Esophagus muscularis mucosa (tissue), 4 donors: ENCODE measurements around the gene ZDHHC8. TPM values are rescaled to one million over a fixed set of nuclear protein-coding genes. Genes with fewer than 3 reads are reported as not detected.

Experiments used
- DNase-seq: peaks from one replicate; pipeline ENCODE4 v3.0.0-alpha.2; 2017; ENCODE audit errors: extremely low spot score
- H3K27ac ChIP-seq, 4 donors: fragments of 200-600 bp; sonication (generic); replicated peaks in 1 of 4; 1 replicate in 3 of 4; 2 replicates in 1 of 4; pipeline ENCODE4 v1.5.1; 2016 to 2019; ENCODE audit warnings: mild to moderate bottlenecking in 1 of 4
- H3K27me3 ChIP-seq, 4 donors: fragments of 200-600 bp; sonication (generic); one replicate each; pipeline versions ENCODE4 v1.5.1 to v1.6.0; 2016 to 2019
- H3K36me3 ChIP-seq, 4 donors: fragments of 200-600 bp; sonication (generic); one replicate each; pipeline ENCODE4 v1.5.1; 2016 to 2019
- H3K4me1 ChIP-seq, 4 donors: fragments of 200-600 bp; sonication (generic); one replicate each; pipeline ENCODE4 v1.5.1; 2016 to 2019
- H3K4me3 ChIP-seq, 4 donors: fragments of 200-600 bp; sonication (generic); 1 replicate in 2 of 4; 2 replicates in 2 of 4; pipeline ENCODE4 v1.5.1; 2016 to 2019; ENCODE audit warnings: mild to moderate bottlenecking in 4 of 4, moderate library complexity in 1 of 4
- H3K9me3 ChIP-seq, 4 donors: fragments of 200-600 bp; sonication (generic); 1 replicate in 3 of 4; 2 replicates in 1 of 4; pipeline ENCODE4 v1.5.1; 2016 to 2019
- CTCF ChIP-seq, 3 experiments: fragments of 200-600 bp in 2 of 3; fragments of 450-650 bp in 1 of 3; sonication (generic) in 2 of 3; IDR thresholded peaks; one replicate each; pipeline ENCODE4 v1.5.1; 2017 to 2019; ENCODE audit warnings: antibody characterized with exemption in 3 of 3, mild to moderate bottlenecking in 2 of 3, moderate library complexity in 1 of 3
- EP300 ChIP-seq: sonication (generic); formaldehyde crosslinking; IDR thresholded peaks from one replicate; pipeline ENCODE4 v1.6.1; 2017; ENCODE audit warnings: antibody characterized with exemption
- POLR2A ChIP-seq: fragments of 450-650 bp; IDR thresholded peaks from one replicate; pipeline ENCODE4 v1.6.1; 2017; ENCODE audit warnings: antibody characterized with exemption, moderate library complexity, mild to moderate bottlenecking, low read depth
- POLR2AphosphoS5 ChIP-seq, 2 donors: sonication (generic); formaldehyde crosslinking; IDR thresholded peaks; one replicate each; pipeline ENCODE4 v1.6.1; 2017; ENCODE audit warnings: antibody characterized with exemption in 2 of 2
- WGBS: methylation state at CpG from one replicate; pipeline ENCODE4 v1.1.5; 2018; 5-methylcytosine and 5-hydroxymethylcytosine counted together
- intact Hi-C: fragments of 100-400 bp; cut with DNase I; formaldehyde crosslinking; loops from one replicate; pipeline ENCODE4 v1.15.1; 2023
- total RNA-seq, 4 donors: library from RNA; depleted of rRNA; stranded (reverse); fragments of >200 nt; gene quantifications; one replicate each; pipeline versions ENCODE4 v1.1.0 to v1.2.1, GENCODE V29; 2016

The ZDHHC8 gene
- total RNA-seq, 4 donors from 2014 or later, result 11.8 to 33.2 (median 23.8) TPM

DNA sequence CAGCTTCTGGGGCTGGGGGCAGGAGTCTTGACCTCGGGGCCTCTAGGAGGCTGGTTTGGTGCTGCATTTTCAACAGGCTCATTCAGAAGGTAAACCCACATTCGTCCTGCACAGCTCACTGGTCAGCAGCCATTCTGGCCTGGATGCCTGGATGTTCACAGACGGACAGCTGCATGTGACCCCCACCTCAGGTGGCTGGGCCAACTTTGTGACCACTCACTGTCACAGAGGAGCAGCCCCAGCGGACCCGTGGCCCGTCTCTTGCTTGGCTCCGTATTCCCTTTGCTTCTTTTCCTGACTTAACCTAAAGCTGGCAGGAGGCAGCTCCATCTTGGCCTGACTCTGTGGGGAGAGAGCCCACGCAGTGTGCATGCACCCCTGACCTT is 43.3 kb upstream of the ZDHHC8 start:
- intact Hi-C loops, result no loop called here
- TF ChIP-seq EP300, result no peak
- TF ChIP-seq CTCF (IDR thresholded peaks at IDR 0.05), result no peak
- TF ChIP-seq POLR2A, result no peak
- TF ChIP-seq POLR2AphosphoS5 (IDR thresholded peaks at IDR 0.05), result no peak
- H3K27ac ChIP-seq, result no peak overlapping the region
- H3K4me3 ChIP-seq, result no peak overlapping the region
- peaks cover 73 to 78% (median 77%) of the 10 kb centered on the region in 4 donors for H3K36me3 ChIP-seq
- no peak for DNase-seq
- H3K9me3 ChIP-seq, result no peaks in the 10 kb centered on the region
- no peaks in the 10 kb centered on the region for H3K27me3 ChIP-seq
- peaks cover 19 to 25% (median 20%) of the 10 kb centered on the region in 4 donors for H3K4me1 ChIP-seq
- 76% methylated on average over 3 of the region's 8 CpGs for WGBS

- H3K36me3 ChIP-seq, result peaks cover 84 to 90% (median 89%) of the 10 kb centered on the region in 4 donors
- H3K4me3 ChIP-seq, result no peak overlapping the region
- peaks cover 8 to 15% (median 12%) of the 10 kb centered on the region in 4 donors for H3K4me1 ChIP-seq
- H3K9me3 ChIP-seq, result no peaks in the 10 kb centered on the region
- TF ChIP-seq EP300, result no peak
- TF ChIP-seq POLR2AphosphoS5 (IDR thresholded peaks at IDR 0.05), result no peak
- TF ChIP-seq POLR2A, result no peak
- TF ChIP-seq CTCF (IDR thresholded peaks at IDR 0.05), result no peak
- intact Hi-C loops, result no loop called here
- H3K27ac ChIP-seq, result no peak overlapping the region
- WGBS, result 88% methylated on average over 17 of the region's 17 CpGs
- DNase-seq, result no peak
- no peaks in the 10 kb centered on the region for H3K27me3 ChIP-seq
These were observed 42.2 kb upstream of the ZDHHC8 start for GRCh38 chr22:20089226-20089976.

DNA sequence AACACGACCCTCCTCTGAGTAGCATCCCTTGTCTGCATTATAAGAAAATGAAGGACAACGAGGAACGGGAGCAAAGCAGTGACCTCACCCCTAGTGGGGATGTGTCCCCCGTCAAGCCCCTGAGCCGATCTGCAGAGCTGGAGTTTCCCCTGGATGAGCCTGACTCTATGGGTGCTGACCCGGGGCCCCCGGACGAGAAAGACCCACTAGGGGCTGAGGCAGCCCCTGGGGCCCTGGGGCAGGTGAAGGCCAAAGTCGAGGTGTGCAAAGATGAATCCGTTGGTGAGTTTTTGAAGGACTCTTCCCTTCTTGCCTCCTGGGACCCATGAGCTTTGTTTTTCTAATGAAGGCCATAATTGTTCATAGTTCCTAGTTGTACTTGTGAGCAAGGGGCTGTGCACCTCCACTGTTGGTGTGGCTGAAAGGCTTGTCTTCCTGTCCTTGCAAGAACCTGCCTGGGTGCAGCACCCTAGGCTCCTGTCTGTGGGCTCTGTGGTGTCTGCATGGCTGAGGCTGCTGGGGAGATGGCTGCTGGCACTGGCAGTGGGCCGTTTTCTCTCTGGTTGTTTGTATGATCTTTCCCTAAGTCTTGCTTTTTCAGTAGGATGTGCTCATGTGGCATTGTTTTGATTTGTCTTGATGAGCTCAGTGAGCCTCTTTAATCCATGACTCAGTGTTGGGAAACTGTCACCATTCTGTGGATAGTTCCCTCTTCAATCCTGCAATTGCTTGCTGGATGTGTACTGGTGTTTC is 41.5 kb upstream of the ZDHHC8 start:
- Histone ChIP-seq H3K4me3 (no peak overlapping the region), H3K4me1 (peaks cover under 1 to 8% (median 4%) of the 10 kb centered on the region in 4 donors), H3K27me3 (no peaks in the 10 kb centered on the region), H3K9me3 (no peaks in the 10 kb centered on the region), H3K36me3 (peaks cover 92 to 97% (median 96%) of the 10 kb centered on the region in 4 donors), H3K27ac (no peak overlapping the region)
- DNase-seq, result no peak
- no peak for TF ChIP-seq CTCF (IDR thresholded peaks at IDR 0.05)
- no peak for TF ChIP-seq EP300
- no peak for TF ChIP-seq POLR2AphosphoS5 (IDR thresholded peaks at IDR 0.05)
- TF ChIP-seq POLR2A, result no peak
- intact Hi-C loops, result no loop called here
- WGBS, result 92% methylated on average over 11 of the region's 11 CpGs

DNA sequence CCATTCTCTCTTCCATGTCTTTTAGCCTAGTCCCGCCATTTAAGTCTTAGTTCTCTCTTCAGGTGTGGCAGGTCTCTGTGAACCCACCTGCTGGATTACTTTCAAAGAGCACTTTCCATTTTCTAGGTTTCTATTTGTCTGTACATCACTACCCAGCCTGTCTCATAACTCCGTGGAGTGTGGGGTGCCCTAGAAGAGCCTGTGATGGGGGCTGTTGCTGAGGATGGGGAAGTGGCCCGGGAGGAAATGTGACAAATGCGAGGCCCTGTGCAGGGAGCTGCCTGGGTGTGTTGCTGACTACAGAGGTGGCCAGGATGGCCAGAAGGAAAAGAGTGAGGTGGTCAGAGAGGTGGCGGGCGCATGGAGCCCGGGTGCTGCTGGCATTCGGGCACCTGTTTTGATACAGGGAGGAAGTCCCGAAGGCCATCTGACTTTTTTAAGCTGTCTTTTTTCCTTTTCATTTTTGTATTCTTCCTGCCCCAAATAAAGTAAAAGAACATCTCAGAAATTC is 40.8 kb upstream of the ZDHHC8 start:
- no peak for DNase-seq
- intact Hi-C loops, result no loop called here
- 88% methylated on average over 9 of the region's 9 CpGs for WGBS
- peaks cover 98 to 100% (median 100%) of the 10 kb centered on the region in 4 donors for H3K36me3 ChIP-seq
- H3K4me1 ChIP-seq, result peaks cover 0 to 7% (median under 1%) of the 10 kb centered on the region in 4 donors
- no peaks in the 10 kb centered on the region for H3K9me3 ChIP-seq
- H3K4me3 ChIP-seq, result no peak overlapping the region
- no peak overlapping the region for H3K27ac ChIP-seq
- no peaks in the 10 kb centered on the region for H3K27me3 ChIP-seq
- TF ChIP-seq CTCF (IDR thresholded peaks at IDR 0.05) (no peak), POLR2AphosphoS5 (IDR thresholded peaks at IDR 0.05) (no peak), POLR2A (no peak), EP300 (no peak)
